NCI-H2196 treated with DMSO at 0.1 percent for 48 hours (cell line): ENCODE data around the gene MIB2.
"Not testable (repeated sequence)": the region's sequence is repeated elsewhere in the genome, so short reads cannot be mapped to it uniquely, and the experiment has no call there.

Experiments
- DNase-seq: peaks from one replicate; lab custom pipeline; 2025; ENCODE audit not compliant: unreplicated experiment; lab: John Stamatoyannopoulos, UW

The MIB2 gene

GRCh38 chr1:1646326-1646725 lies 31.0 kb downstream of the MIB2 start:
- DNase-seq: not testable (repeated sequence)

GRCh38 chr1:1647567-1648241 lies 32.4 kb downstream of the MIB2 start:
- DNase-seq: not testable (repeated sequence)

DNA sequence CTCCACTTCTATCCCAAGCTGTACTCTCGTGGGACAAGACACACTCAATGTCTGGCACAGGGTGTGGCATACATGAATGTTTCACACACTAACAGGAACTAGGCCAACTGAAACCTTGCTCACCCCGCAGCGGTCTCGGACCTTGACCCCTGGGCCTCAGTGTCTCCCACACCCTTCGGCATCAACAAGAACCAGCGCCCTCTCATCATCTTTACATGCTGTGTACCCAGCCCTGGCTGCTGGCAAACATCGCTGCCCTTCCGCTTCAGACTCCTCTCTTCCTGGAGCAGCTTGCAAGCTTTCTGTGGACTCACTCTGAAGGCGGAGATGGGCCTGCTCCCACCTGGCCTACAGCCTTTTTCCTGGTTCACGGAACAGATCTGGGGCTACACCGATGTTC lies 33.0 kb downstream of the MIB2 start:
- not testable (repeated sequence) for DNase-seq

GRCh38 chr1:1658583-1659549 lies 43.6 kb downstream of the MIB2 start, which contains the start of gene CDK11B:
CDK11B (minus strand) TSS chr1:1659004; CDS start chr1:1657485, 1,519 bp downstream.
- DNase-seq: peak; percentile 80

- DNase-seq: not testable (repeated sequence)
Measured at GRCh38 chr1:1662392-1662791, 47.1 kb downstream of the MIB2 start.

DNA sequence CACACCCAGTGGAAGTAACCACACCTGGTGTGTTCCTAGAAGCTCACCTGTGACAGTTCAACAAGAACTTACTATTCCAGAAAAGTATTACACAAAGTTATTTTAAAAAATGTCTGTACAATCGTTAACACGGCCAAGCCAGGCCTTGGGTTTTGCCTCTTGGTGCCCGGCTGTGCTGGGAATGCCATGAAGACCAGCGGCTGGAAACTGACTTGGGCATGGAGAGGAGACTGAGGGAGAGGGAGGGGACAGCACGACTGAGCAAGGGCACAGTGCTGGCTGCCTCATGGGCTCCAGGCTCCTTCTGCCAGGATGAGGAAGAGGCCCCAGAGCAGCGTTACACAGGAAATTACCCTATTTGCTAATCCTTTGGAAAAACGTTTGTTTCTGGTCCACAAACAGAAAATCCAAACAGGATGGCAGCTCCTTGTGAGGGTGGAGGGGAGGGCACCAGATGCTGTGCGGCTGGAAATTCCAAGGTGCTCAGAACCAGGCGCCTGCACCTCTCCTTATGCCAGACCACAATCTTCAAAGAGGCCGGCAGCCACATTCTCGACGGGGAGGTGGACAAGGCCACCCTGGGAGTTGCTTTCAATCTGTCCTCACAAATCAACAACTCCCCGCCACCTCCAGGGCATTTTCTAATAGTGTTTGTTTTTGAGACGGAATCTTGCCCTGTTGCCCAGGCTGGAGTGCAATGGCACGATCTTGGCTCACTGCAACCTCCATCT lies 47.7 kb downstream of the MIB2 start:
- DNase-seq: not testable (repeated sequence)

DNA sequence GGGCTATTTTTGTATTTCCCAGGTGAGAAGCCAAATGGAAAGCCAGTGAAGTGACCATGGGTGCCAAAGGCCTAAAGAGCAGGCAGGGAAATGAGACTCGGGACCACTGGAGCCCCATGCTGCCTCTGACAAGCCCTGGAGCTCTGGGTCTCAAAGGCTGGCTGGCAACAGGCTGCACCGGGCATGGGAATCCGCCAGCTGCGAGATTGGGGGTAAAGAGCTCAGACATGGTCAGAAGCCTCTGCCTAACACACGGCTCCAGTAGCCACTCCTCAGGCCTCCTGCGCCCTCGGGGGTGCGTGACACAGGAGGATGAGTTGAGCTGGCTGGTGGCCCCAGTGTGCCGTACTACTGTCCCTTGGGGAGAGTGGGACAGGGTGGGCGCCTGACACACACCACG lies 49.0 kb downstream of the MIB2 start:
- not testable (repeated sequence) for DNase-seq

DNA sequence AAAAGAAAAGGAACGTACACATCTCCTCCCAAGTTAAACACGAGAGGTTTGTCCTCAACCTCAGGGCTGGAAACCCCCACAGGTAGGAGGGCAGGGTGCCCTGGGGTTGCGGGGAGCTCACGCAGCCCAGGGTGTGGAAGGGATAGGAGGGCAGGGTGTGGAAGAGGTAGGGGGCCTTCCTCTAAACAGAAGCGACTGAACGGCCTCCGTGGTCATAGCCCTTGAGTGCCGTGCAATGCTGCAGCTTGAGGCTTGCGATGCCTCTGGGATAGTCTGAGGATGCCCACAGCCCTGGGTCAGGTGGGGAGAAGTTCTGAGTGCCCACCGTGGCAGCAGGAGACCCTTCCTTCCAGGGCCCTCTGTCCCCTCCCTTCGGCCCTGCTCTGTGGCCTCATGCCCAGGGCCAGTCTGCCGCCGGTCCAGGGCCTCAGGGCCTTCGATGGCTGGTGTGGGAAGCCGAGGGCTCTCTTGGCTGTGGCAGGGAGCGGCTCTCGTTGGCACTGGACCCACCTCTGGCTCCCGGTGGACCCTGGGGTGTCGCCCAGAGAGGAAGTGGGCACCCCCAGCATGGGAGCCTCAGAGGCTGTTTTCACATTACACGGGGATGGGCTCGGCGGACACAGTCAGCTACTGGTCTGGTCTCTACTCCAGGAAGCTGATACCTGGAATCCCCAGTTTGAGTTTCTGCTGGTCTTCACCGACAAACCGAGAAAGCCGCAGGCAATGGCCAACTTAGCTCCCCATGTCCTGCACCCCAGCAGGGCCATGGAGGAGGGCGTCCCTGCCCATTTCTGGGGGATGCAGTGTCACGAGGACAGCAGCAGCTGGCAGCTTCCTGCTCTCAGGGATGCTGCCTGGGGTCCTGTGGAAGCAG lies 49.9 kb downstream of the MIB2 start:
- DNase-seq: no peak

DNA sequence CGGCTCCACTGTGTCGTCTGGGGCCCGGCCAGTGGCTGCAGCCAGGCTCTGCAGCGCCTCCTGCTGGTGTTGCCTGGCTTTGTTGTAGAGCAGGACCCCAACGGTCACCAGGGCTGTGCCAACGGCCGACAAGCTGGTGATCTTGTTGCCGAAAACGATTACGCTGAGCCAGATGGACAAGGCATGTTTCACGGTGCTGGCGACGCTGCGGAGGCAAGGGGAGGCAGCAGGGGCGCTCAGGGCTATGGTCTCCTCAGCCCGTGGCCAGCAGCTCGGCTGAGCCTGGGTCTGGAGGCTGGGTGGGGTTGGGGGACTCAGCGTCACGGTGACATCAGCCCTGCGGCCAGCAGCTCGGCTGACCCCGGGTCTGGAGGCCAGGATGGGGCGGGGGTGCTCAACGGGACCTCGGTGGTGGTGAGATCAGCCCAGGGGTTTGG lies 50.5 kb downstream of the MIB2 start:
- no peak for DNase-seq

DNA sequence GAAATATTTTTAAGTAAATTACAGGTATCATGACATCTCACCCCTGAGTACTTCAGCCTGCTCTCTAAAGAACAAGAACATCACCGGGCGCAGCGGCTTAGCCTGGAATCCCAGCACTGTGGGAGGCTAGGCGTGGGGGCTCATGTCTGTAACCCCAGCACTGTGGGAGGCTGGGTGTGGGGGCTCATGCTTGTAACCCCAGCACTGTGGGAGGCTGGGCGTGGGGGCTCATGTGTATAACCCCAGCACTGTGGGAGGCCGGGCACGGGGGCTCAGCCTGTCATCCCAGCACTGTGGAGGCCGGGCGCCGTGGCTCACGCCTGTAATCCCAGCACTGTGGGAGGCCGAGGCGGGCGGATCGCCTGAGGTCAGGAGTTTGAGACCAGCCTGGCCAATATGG lies 51.2 kb downstream of the MIB2 start:
- no peak for DNase-seq

- no peak for DNase-seq
Measured at GRCh38 chr1:1669468-1670440, 54.5 kb downstream of the MIB2 start.

DNA sequence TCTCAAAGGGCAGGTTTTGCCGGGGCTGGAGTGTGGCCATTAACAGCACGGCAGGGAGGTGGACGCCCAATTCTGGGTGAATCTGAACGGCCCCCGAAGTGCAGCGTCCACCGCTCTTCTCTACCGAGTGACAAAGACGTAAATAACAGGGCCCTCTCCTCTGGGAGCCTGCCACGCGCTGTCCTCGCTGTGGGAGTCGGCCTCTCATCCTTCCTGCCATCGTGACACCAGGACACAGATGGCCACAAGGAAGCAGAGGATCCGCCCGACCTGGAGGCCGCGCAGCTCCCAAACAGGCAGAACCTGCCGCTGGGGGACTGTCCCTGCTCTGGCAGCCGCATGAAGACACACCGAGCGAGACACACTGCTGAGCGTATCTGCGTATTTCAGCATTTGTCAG lies 55.6 kb downstream of the MIB2 start:
- DNase-seq: no peak

- no peak for DNase-seq
Measured at GRCh38 chr1:1671365-1672119, 56.2 kb downstream of the MIB2 start.

DNA sequence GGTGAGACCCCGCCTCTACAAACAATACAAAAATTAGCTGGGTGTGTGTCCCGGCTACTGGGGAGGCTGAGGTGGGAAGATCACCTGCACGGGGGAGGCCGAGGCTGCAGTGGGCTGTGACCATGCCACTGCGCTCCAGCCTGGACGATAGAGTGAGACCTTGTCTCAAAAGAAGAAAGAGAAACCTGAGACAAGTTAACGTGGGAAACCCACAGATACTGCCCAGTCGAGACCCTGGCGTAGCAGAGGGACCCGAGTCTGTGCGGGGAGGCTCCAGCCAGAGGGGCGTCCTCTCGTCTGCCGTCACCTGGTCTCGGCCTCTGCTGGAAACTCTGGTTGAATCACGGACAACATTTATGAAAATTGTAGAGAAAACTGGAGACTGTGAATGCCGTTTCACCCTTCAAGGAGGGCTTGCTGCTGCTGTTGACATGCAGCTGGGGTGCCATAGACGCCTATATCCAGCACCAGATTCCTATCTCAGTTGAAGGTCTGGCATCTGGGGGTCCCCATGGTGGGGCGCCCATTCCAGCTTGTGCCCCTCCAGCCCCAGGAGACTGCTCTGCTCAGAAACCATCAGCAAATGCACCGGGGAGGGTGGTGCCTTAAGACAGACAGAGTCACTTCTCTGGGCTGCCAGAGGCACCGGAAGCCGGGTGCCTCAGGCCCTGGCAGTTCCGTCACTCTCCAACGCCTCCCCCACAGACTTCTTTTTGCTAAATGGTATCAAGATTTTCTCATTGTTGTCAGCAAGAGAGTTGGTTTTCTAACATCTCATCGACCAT lies 57.1 kb downstream of the MIB2 start:
- DNase-seq: no peak

DNA sequence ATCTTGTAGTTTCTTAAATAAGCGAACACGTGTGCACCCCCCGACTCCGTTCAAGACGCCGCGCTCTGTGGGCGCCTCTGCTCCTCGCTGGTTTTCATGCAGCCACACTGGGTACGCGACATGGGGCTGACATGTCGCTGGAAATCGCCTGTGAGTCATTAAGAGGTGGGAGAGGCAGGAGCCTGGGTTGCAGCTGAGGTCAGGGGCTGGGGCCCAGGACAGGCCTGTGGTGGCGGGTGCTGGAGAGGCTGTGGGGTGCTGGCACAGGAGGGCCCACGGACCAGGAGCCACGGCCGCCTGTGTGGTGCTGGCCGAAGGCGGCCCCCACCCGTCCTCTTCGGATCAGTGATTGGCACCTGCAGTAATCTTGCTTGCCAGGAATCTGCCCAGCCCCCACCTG lies 59.5 kb downstream of the MIB2 start:
- DNase-seq: not testable (repeated sequence)

- DNase-seq: not testable (repeated sequence)
Measured at GRCh38 chr1:1675218-1675617, 59.9 kb downstream of the MIB2 start.

DNA sequence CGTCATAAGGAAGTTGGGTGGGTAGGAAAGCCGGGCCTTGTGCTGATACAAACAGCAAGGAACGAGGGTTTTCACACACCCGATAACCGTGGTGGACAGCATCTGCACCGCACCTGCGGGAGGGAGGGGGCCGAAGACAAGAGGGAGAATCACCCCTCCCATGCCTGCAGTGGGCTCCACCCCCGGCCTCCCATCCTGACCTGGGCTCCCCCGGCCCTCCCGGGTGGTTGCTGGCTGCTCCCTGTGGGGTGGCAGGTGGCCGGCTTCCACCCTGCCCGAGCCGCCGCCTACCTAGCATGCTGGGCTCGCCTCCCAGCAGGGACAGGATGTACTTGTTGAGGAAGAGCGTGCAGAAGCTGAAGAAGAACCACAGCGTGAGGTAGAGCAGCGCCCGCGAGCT lies 60.8 kb downstream of the MIB2 start:
- DNase-seq: not testable (repeated sequence)
